Nephron progenitor cell (in vitro differentiated cells): ENCODE measurements around the gene CHRNA4.
A peak's percentile ranks its signal among the peaks of the same experiment; 100 is the strongest.

ENCODE experiments used
- DNase-seq: peaks from one replicate; pipeline ENCODE4 v3.0.0; 2021
- H3K27ac Mint-ChIP-seq: 2 replicates; pipeline ENCODE4 v1.8.0; 2021; ENCODE audit warnings: mild to moderate bottlenecking, moderate library complexity, mixed read lengths
- H3K27me3 Mint-ChIP-seq: 2 replicates; pipeline ENCODE4 v1.8.0; 2021; ENCODE audit warnings: mild to moderate bottlenecking, low read depth, mixed read lengths; ENCODE audit not compliant: poor library complexity
- H3K36me3 Mint-ChIP-seq: 2 replicates; pipeline ENCODE4 v1.8.0; 2021; ENCODE audit warnings: low read depth, mixed read lengths
- H3K4me1 Mint-ChIP-seq: 2 replicates; pipeline ENCODE4 v1.8.0; 2021; ENCODE audit warnings: mixed read lengths
- H3K4me3 Mint-ChIP-seq: 2 replicates; pipeline ENCODE4 v1.8.0; 2021; ENCODE audit warnings: mild to moderate bottlenecking, moderate library complexity, mixed read lengths
- H3K9me3 Mint-ChIP-seq: 2 replicates; pipeline ENCODE4 v1.8.0; 2021; ENCODE audit warnings: mild to moderate bottlenecking, moderate library complexity, mixed read lengths
- TF ChIP-seq, protein P1 (sequence below): fragments of 200-600 bp; sonication (generic); IDR thresholded peaks from 2 replicates; pipeline ENCODE4 v1.5.0; 2021; ENCODE audit warnings: antibody characterized with exemption

CHRNA4 gene

DNA sequence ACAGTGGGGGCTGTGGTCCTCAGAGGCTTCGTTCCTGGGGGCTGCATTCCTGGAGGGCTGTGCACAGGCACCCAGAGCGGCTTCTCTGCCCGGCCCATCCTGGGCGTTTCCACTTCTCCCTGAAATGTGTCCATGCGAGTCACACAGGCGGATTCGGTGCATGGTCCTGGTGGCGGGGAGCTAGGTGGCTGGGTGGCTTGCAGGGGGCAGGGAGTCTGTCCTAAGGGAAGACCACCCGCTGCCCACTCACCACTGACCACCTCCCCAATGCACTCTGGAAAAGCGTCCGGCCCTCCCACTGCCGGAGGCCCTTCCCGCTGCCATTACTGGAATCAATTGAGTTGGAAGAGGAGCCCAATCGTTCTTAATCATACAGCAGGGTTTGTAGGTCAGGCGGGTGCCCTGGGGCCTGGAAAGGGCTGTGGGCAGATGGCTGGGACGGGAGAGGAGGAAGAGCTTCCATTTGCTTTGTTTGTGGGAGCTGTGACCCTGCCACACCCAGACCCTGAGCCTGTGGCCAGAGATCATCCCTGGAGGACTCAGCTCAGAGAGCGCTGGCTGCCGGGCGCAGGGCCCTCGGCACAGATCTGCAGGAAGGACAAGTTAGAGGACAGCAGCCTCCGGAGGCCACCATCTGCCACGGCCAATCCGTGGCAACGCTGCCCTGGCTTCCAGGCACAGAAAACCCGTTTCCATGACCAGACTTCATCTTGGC lies 6.4 kb downstream of the CHRNA4 start:
- peaks cover 4% of the 10 kb centered on the region for H3K9me3 Mint-ChIP-seq
- H3K4me1 Mint-ChIP-seq, result peaks cover 14% of the 10 kb centered on the region
- peaks cover 29% of the 10 kb centered on the region for H3K27me3 Mint-ChIP-seq
- TF ChIP-seq, protein P1, sequence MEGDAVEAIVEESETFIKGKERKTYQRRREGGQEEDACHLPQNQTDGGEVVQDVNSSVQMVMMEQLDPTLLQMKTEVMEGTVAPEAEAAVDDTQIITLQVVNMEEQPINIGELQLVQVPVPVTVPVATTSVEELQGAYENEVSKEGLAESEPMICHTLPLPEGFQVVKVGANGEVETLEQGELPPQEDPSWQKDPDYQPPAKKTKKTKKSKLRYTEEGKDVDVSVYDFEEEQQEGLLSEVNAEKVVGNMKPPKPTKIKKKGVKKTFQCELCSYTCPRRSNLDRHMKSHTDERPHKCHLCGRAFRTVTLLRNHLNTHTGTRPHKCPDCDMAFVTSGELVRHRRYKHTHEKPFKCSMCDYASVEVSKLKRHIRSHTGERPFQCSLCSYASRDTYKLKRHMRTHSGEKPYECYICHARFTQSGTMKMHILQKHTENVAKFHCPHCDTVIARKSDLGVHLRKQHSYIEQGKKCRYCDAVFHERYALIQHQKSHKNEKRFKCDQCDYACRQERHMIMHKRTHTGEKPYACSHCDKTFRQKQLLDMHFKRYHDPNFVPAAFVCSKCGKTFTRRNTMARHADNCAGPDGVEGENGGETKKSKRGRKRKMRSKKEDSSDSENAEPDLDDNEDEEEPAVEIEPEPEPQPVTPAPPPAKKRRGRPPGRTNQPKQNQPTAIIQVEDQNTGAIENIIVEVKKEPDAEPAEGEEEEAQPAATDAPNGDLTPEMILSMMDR, result no peak
- H3K36me3 Mint-ChIP-seq, result no peaks in the 10 kb centered on the region
- H3K4me3 Mint-ChIP-seq, result no peak overlapping the region
- H3K27ac Mint-ChIP-seq, result no peak overlapping the region
- no peak for DNase-seq

DNA sequence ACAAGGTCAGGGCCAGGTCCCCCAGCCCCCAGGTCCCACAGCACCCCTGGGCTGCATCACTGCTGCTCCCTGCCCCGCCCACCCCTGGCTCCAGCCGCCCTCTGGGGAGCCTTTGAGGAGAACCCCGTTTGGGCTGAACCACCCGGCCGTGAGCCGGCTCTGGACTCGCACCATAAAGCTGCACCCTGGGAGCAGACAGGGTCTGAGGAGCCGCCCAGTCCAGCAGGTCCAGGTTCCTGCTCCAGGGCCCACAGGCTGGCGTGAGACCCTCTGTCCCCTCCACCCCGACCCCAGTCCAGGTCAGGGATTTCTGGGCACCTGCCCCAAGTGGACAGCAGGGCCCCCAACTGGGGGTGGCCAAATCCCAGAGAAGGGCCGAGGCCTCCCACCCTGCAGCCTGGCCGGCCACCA lies 8.3 kb downstream of the CHRNA4 start:
- no peaks in the 10 kb centered on the region for H3K36me3 Mint-ChIP-seq
- H3K27me3 Mint-ChIP-seq, result peaks cover 14% of the 10 kb centered on the region
- no peak overlapping the region for H3K4me3 Mint-ChIP-seq
- TF ChIP-seq, protein P1, result no peak
- peaks cover 4% of the 10 kb centered on the region for H3K9me3 Mint-ChIP-seq
- no peak for DNase-seq
- no peak overlapping the region for H3K27ac Mint-ChIP-seq
- peaks cover 13% of the 10 kb centered on the region for H3K4me1 Mint-ChIP-seq

DNA sequence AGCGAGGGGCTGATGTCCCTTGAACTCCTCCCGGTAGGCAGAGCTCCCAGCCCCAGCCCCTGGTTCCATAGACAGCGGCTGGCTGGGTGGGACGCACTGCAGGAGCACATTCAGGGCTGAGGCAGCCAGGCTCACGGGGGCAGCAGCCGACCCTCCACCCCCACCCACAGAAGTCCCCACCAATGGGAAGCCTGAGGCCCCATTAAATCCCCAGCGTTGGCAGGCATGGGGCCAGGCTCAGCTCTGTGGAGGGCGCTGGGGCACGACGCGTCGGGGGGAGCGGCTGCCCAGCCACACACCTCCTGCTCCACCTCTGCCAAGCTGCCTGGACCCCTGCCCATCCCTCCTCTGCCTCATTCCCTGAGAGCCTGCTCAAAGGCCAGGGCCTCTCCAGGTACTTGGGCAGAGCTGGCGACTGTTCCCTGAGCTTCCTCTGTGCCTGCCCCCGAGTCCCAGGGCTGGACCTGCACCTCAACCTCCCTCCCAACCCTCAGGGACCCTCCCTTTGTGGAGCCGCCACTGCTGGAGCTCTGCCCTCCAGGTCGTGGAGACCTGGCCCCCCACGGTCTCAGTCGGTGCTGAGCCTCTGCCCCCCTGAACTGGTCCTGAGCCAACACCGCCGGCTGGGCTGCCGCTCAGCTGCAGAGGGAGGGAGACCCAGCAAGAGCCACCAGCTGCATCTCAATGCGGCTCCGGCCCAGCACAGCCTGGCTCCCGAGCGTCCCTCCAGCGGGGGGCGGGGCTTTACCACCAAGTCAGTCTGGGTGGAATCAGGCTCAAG lies 9.1 kb downstream of the CHRNA4 start:
- H3K27ac Mint-ChIP-seq, result no peak overlapping the region
- TF ChIP-seq, protein P1, result no peak
- peak; percentile 81 for DNase-seq
- peaks cover 4% of the 10 kb centered on the region for H3K9me3 Mint-ChIP-seq
- H3K4me1 Mint-ChIP-seq, result peaks cover 13% of the 10 kb centered on the region
- H3K36me3 Mint-ChIP-seq, result no peaks in the 10 kb centered on the region
- peaks cover 10% of the 10 kb centered on the region for H3K27me3 Mint-ChIP-seq
- H3K4me3 Mint-ChIP-seq, result peak overlapping the region; percentile 46

- no peak overlapping the region for H3K27ac Mint-ChIP-seq
- H3K36me3 Mint-ChIP-seq, result no peaks in the 10 kb centered on the region
- DNase-seq, result no peak
- H3K4me1 Mint-ChIP-seq, result peaks cover 17% of the 10 kb centered on the region
- TF ChIP-seq, protein P1, result no peak
- peaks cover 4% of the 10 kb centered on the region for H3K9me3 Mint-ChIP-seq
- no peak overlapping the region for H3K4me3 Mint-ChIP-seq
- peaks cover 10% of the 10 kb centered on the region for H3K27me3 Mint-ChIP-seq
Measured at GRCh38 chr20:63351326-63351700, 9.8 kb downstream of the CHRNA4 start.

DNA sequence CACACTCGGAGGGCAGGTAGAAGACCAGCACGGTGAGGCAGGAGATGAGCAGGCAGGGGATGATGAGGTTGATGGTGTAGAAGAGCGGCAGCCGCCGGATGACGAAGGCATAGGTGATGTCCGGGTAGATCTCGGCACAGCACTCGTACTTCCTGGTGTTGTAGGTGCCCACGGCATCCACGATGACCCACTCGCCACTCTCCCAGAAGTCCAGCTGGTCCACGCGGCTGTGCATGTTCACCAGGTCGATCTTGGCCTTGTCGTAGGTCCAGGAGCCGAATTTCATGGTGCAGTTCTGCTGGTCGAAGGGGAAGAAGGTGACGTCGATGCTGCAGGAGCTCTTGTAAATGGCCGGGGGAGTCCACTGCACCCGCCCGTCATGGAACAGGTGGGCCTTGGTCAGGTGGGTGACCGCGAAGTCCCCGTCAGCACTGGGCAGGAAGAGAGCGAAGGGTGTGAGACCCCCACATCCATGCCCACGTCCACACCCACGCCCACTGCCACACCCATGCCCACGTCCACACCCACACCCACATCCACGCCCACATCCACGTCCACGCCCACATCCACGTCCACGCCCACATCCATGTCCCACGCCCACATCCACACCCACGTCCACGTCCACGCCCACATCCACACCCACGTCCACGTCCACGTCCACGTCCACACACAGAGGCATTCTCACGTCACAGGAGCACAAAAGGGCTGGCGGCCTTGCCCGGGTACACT lies 10.4 kb downstream of the CHRNA4 start:
- Mint-ChIP-seq H3K36me3 (no peaks in the 10 kb centered on the region), H3K4me3 (no peak overlapping the region), H3K27me3 (peaks cover 10% of the 10 kb centered on the region), H3K9me3 (peaks cover 4% of the 10 kb centered on the region), H3K27ac (no peak overlapping the region), H3K4me1 (peaks cover 22% of the 10 kb centered on the region)
- no peak for DNase-seq
- TF ChIP-seq, protein P1, result no peak
